ENCODE measurements around the gene ZNF536.

DNA sequence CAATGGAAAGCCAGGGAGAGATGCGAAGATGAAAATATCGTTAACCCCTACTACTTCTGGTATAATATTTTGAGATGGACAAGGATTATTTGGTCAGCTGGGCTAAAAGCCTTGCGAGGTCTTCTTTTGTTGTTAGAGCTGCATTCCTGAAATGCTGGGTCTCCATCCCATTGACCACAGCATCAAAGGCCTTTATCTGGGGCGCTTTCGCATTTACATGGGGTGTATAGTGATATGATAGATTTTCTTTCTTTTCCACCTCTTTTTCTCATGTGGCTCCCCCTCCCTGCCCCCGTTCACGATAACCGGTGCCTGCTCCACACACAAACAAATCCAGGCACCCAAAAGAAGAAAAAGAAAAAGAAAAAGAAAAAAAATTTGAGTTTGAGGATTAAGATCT, 77.5 kb downstream of the ZNF536 start:
- TF ChIP-seq, protein P1, sequence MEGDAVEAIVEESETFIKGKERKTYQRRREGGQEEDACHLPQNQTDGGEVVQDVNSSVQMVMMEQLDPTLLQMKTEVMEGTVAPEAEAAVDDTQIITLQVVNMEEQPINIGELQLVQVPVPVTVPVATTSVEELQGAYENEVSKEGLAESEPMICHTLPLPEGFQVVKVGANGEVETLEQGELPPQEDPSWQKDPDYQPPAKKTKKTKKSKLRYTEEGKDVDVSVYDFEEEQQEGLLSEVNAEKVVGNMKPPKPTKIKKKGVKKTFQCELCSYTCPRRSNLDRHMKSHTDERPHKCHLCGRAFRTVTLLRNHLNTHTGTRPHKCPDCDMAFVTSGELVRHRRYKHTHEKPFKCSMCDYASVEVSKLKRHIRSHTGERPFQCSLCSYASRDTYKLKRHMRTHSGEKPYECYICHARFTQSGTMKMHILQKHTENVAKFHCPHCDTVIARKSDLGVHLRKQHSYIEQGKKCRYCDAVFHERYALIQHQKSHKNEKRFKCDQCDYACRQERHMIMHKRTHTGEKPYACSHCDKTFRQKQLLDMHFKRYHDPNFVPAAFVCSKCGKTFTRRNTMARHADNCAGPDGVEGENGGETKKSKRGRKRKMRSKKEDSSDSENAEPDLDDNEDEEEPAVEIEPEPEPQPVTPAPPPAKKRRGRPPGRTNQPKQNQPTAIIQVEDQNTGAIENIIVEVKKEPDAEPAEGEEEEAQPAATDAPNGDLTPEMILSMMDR (IDR thresholded peaks at IDR 0.05; ENCODE audit: insufficient read depth, low read depth, low read length): no peak
- TF ChIP-seq EZH2 (IDR thresholded peaks at IDR 0.05; ENCODE audit: insufficient read depth, low read length): no peak

Data from astrocyte (in vitro differentiated cells and primary cell).